GM19035 (cell line): ENCODE measurements around the gene RSPH3.
"Not testable (repeated sequence)": the region's sequence is repeated elsewhere in the genome, so short reads cannot be mapped to it uniquely, and the experiment has no call there.

ENCODE experiments used
- ATAC-seq: cut with Tn5 transposase; IDR thresholded peaks from one replicate; pipeline ENCODE4 v1.9.1; 2021; ENCODE audit not compliant: unreplicated experiment

RSPH3 gene

DNA sequence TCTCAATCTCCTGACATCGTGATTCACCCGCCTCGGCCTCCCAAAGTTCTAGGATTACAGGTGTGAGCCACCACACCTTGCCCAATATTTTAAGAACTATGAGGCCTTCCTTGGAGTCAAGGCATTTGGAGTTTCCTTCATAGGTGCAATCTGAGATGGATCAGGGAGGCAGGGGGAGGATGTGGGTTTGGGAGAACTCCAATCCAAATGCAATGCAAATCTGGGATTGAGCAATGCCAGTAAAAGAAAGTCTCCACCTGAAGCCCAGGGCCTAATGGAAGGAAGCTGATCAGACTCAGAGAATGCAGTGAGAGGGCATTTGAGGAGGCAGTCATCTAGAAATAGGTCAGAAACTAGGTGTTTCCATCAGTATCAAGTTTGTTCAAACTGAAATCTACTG lies 21.2 kb downstream of the RSPH3 start:
- no peak for ATAC-seq

DNA sequence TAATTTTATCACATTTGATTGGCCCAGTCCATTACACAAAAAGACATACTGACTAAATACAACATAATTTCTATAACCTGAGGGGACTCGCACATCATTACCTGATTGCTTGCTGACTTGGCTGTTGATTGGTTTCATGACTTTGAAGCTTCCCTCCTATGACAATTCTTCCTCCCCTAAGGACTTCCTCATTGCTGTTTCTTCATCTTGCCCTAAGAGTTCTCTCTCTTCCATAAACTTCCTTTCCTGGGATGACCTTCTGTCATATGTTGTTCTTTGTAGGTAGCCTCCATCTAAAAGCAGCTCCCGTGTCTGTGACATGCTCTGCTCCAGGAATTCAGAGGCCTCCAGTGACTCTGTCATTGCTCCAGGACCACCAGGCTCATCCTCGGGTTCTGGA lies 22.6 kb downstream of the RSPH3 start:
- ATAC-seq, result no peak

DNA sequence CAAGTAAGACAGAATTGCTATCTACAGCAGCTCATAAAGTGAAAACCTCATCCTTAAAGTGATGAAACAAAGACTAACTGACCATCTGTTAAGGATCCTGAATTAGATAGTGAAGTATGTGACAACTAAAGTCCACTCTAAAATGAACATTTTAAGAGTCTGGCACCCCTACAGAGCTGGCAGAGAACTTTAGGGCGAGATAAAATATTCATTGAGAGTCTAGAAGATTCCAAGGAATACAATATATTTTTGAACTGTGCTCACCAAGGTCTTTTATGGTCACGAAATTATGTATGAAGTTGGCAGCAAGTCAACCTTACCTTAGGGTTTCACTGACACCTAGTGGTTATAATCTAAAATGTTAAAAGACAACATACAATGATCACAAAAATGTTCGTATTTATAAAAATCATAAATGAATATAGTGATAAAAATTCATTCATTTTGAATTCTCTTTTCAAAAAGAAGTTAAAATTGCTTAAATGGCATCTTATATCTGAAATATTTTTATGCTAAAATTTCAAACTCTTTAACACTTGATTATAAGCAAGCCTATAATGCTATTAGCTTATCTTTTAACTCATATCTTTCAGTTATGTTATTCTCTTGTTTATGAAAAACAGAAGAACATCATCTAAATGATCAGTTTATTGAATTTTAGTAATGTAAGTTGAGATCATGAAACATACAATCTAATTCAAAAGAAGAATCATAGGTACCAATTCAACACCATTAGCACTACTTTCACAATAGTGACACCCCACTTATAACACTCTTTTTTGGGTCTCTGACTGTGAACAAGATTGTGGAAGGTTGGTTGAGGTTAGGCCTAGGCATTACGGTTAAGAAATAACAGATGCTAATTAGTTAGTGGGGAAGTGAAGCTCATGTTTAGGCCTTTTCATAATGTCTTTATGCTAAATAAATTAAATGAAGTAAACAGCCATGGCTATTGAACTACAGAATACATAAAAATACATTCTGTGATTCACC lies 27.5 kb downstream of the RSPH3 start:
- ATAC-seq, result no peak

DNA sequence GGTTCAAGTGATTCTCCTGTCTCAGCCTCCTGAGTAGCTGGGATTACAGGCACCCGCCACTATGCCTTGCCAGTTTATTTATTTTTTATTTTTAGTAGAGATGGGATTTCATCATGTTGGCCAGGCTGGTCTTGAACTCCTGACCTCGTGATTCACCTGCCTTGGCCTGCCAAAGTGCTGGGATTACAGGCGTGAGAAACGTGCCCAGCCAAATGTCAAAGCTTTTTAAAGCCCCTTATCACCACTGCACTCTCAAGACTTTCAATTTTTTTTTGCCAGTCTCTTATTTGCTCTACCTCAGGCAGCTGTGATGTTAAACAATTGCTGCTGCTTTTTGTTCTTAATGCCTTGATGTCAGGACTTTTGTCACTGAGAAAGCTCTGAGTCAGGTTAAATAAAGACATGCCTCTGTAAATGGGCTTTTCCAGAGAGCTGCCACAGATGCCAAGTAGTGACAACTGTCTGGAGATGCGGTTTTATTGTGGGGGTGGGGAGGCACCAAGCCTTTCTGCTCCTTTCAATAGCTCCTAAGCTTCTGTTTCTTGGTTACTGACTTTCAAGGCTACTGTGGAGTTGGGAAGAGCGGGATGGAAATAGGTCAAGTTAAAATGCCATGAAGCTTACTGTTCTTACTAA lies 29.2 kb downstream of the RSPH3 start:
- ATAC-seq, result no peak

DNA sequence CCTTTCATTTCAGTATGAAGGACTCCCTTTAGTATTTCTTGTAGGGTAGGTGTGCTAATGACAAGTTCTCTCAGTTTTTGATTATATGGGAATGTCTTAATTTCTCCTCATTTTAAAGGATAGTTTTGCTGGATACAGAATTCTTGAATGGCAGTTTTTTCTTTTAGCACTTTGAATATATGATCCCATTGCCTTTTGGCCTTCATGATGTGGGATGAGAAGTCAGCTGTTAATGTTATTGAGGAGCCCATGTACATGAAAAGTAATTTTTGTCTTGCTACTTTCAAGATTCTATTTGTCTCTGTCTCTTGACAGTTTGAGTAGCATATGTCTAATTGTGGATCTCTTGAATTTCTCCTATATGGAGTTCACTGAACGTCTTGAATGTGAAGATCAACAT lies 30.9 kb downstream of the RSPH3 start:
- no peak for ATAC-seq

DNA sequence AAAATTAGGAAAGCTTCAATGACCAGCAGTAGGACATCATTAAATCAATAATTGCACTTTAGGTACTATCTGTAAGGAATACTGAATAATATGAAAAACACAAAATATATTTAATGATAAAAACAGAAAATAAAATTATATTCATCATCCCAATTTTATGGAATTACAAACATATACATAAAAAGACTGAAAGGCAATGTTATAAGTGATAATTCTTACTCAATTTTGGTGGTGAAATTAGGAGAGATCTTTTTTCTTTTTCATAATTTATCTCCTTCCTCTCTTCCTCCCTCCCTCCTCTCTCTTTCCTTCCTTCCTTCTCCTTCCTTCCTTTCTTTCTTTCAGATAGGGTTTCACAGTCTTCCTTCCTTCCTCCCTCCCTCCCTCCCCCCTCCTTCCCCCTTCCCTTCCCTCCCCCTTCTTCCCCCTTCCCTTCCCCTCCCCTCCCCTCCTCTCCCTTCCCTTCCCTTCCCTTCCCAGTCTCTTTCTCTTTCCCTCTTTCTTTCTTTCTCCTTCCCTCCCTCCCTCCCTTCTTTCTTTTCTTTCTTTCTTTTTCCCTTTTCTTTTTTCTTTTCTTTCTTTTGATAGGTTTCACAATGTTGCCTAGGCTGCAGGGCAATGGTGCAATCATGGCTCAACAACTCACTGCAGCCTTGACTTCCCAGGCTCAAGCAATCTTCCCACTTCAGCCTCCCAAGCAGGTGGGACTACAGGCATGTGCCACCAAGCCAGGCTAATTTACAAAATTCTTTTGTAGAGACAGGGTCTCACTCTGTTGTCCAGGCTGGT lies 36.8 kb downstream of the RSPH3 start:
- no peak for ATAC-seq

DNA sequence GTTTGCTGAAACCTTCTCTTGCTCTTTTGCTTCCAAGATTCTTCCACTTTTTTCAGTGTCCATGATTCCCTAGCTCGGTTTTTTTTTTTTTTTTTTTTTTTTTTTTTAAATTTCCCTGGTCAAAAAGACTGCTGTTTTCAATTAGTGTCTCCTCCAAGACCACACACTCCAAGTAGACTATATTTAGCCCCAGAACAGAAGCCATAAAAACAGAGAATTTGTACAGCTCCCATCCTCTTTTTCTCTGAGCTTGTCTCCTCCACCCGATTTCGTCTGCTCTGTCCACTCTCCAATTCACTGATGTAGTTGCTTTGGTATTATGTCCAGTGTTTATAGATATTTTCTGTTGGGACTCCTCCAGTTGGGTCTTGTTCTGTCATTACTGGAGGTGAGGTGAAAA lies 37.6 kb downstream of the RSPH3 start:
- ATAC-seq, result no peak

DNA sequence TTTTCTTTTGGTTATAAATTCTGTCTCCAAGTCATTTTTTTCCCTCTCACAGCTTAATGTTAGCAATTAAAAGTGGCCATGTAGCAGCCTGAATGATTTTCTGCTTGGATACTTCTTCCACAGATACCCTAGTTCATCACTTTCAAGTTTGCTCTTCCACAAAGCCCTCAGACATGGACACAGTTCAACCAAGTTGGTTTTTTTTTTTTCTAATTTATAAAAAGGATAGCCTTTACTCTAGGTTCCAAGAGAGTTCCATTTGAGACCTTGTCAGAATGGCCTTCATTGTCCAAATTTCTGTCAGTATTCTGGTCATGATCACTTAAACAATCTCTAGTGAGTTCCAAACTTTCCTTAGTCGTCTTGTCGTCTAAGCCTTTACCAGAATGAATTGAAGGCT lies 40.0 kb downstream of the RSPH3 start:
- no peak for ATAC-seq

DNA sequence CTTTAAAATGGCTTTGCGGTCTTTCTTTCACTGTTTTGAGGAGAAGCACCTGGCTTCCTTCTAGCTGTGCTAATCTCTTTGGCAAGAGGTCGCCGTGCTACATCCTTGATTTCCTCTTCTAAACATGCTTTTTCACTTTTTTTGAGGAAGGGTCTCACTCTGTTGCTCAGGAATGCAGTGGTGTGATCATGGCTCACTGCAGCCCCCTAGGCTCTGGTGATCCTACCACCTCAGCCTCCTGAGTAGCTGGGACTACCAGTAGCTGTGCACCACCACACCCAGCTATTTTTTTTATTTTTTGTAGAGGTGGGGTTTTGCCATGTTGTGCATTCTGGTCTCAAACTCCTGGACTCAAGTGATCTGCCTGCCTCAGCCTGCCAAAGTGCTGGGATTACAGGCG lies 40.5 kb downstream of the RSPH3 start:
- ATAC-seq, result no peak

DNA sequence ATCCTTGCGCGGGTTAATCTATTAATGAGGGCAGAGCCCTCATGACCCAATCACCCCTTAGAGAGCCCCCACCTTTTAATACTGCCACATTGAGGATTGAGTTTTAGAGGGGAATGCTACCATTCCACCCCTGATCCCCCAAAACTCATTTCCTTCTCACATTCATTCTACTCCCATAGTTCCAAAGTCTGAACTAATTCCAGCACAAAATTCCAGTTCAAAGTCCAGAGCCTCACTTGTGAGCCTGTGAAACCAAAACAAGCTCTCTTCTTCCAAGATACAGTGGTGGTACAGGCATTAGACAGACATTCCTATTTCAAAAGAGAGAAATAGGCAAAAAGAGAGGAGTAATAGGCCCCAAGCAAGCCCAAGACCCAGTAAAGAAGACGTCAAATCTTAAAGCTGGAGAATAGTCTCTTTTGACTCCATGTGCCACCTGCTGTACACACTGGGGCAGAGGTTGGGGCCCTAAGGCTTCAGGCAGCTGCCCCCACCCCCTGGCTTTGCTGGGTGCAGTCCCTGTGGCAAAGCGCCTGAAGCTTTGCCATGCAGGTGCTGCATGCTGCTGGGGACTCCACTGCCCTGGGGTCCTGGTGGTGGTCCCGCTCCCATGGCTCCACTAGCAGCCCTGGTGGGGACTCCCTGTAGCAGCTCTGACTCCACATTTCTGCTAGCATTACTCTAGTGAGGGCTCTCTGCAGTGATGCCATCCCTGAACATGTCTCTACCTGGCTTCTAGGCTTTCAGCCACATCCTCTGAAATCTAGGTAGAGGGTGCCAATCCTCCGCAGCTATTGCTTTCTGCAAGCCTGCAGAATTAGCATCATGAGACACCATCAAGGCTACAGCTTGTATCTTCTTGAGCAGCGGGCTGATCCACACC lies 41.3 kb downstream of the RSPH3 start:
- ATAC-seq, result no peak

DNA sequence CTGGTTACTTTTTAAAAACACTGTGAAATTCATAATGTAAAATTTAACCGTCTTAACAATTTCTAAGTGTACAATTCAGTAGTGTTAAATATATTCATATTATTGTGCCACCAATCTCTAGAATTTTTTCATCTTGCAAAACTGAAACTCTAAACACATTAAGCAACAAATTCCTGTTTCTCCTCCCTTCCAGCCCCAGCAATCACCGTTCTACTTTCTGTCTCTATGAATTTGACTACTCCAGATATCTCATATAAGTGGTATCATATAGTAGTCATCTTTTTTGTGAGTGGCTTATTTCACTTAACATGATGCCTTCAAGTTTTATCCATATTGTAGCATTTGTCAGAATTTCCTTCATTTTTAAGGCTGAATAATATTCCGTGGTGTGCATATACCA lies 44.7 kb downstream of the RSPH3 start:
- ATAC-seq, result no peak

DNA sequence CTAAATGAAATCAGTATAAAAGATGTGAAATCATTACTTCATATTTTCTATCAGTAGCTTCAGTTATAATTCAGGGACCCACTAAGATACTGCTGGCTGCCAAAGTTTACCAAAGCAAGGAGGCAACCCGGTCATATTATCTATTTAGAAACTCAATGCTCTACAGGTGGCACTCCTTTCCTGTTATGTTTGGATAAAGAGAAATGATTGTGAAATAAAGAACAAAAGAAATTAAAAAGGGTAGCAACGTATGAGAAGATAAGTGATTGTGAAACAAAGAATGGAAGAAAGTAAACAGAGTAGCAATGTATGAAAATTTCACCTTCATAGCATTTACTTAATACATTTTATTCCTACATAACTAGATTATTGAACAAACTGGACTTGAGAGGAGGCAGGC lies 45.2 kb downstream of the RSPH3 start:
- no peak for ATAC-seq

DNA sequence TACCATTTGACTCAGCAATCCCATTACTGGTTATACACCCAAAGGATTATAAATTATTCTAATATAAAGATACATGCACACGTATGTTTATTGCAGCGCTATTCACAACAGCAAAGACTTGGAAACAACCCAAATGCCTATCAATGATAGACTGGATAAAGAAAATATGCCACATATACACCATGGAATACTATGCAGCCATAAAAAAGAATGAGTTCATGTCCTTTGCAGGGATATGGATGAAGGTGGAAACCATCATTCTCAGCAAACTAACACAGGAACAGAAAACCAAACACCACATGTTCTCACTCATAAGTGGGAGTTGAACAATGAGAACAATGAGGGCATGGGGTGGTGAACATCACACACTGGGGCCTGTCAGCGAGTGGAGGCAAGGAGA lies 48.0 kb downstream of the RSPH3 start:
- ATAC-seq, result not testable (repeated sequence)

DNA sequence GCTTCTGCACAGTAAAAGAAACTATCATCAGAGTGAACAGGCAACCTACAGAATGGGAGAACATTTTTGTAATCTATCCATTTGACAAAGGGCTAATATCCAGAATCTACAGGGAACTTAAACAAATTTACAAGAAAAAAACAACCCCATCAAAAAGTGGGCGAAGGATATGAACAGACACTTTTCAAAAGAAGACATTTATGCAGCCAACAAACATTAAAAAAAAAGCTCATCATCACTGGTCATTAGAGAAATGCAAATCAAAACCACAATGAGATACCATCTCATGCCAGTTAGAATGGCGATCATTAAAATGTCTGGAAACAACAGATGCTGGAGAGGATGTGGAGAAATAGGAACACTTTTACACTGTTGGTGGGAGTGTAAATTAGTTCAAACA lies 48.4 kb downstream of the RSPH3 start:
- not testable (repeated sequence) for ATAC-seq

DNA sequence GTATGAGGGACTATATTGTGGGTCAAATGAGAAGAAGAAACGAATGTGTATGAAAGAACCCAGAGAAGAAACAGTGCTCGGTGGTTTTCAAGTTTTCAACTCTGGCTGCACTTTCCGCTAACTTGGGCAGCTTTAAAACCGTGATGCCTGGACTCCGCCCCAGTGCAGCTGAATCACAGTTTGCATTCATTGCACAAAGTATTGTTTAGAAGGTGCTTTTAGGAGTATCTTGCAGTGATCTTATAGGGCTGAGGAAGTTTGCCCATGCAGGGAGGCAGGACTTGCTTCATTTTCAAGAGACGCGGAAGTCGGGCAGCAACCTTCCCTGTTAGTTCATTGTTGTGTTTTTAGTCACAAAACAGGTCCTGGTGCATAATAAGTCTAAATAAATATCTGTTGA lies 52.7 kb downstream of the RSPH3 start:
- ATAC-seq, result no peak

DNA sequence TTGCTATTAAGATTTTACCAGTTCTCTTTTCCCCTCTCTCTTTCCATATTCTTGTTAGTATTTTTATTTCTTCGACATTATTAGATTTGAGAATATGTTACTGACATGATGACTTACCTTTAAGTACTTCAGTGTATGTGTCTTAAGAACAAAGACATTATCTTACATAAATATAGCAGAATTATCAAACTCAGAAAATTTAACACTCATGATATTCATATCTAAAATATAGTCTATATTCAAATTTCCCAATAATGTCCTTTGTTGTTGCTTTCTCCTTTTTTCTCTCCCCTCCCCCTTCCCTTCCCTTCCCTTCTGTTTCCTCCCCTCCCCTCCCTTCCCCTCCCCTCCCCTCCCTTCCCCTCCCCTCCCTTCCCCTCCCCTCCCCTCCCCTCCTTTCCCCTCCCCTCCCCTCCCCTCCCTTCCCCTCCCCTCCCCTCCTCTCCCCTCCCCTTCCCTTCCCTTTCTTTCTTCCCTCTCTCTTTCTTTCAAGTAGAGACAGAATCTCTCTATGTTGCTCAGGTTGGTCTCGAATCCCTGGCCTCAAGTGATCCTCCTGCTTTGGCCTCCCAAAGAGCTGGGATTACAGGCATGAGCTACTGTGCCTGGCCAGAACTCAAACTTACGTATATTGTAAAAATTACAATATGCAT lies 56.5 kb downstream of the RSPH3 start:
- no peak for ATAC-seq

DNA sequence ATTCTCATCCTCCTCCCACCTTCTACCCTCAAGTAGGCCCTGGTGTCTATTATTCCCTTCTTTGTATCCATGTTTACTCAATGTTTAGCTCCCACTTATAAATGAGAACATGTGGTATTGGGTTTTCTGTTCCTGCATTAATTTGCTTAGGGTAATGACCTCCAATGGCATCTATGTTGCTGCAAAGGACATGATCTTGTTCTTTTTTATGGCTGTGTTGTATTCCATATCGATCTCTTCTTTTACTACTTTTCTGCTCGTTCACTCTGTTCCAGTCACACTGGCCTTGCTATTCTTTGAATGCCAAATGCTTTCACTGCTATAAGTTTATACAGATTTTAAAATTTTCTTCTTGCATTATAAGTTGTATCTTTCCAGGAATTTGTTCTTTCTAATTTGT lies 57.7 kb downstream of the RSPH3 start:
- ATAC-seq, result no peak

DNA sequence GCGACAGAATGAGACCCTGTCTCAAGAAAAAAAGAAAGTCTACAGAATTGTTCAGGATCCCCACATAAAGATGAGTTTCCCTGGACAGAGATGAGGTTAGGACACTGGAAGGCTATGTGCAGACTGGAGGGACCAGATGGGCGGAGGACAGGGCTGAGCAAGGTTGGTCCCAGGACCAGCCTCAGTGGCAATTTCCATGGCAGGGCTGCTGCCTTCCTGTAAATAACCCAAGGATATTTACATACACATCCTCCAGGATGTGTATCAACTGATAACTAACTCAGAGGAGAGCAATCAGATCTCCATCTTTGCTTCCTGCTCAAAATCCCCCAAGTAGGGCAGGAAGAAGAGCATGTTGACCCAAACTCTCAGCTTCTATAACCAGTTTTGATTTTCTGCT lies 58.8 kb downstream of the RSPH3 start:
- ATAC-seq, result no peak

DNA sequence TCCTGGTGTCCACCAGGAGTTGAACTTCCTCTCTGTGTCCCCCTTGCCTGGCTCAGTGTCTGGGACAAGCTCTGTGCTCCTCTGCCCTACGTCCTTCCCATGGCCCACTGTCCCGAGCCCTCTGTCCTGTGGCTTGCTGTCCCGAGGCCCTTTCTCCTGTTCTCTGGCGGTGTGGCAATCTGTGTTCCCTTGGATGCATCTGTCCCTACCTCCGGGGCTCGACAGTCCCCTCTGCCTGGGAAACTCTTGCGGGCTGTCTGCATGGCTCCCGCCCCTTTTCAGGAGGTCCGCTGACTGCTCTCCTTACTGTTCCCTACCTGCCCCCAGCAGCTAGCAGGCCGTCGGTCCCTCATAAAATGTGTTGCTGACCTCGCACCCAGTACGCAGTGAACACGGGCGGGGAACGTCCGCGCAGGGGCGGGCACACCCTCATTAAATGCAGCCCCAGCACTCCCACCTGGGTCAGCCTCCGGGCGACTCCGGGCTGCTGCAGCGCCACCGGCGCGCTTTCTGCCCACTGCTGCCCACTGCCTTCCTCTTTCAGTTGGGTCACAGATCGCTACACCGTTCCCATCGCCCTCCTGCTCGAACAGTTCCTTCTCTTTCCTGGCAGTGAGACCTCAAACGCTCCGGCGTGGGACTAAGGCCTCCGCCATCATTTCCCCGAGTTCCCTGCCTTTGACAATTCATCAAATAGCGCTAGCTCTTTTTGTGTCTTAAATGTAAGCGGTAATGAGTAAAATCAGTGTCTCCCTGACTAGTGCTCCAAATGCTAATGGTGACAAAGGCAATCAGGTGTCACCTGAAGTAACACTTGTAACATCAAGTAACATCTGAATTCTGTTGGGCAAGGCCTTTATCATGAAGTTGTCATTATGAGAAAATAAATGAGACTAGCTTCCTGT lies 60.5 kb downstream of the RSPH3 start:
- no peak for ATAC-seq
